SKM-1 (cell line): Measurements from ENCODE around the gene SNX25.
"Not testable (repeated sequence)": the region's sequence is repeated elsewhere in the genome, so short reads cannot be mapped to it uniquely, and the experiment has no call there.

ENCODE experiments used
- DNase-seq: peaks from one replicate; lab custom pipeline; 2025; ENCODE audit not compliant: unreplicated experiment; lab: John Stamatoyannopoulos, UW

Gene SNX25

DNA sequence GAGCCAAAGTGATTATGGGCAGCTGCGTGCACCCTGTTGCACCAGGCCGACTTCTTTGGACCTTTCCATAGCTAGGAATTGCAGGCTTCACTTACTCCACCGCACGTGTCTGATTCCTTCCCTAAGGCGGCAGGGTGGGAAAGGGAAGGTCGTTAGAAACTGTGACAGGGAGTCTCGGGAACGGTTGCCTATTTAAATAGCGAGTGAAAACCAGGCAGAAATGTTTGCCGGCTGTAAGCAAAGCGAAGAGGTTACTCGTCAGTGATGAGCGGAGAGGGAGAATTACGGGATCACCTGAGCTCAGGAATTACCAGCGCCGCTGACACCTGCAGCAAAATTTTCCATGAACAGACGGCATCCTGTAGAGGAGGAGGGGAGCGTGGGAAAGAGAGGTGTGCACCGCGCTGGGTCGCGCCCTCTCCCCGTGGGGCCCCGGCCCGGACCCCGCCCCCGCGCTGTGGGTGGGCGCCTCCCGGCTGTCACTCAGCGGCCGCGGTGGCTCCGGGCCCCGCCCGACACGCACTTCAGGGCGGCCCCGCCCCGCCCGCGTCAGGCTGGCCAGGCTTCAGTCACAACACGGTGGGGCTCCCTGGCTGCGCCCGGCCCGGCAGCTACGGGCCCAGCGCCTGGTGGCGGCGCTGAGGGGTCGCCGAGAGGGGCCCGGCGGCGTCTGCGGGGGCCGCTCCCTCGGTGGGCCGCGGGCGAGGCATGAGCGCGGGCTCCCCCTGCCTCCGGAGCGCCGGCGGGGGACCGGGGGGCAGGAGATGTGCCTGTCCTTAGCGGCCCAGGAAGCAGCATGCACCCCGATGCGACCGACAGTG is at the start of gene SNX25:
Gene SNX25 (plus strand): TSS at position 568 of the 821 bp plus-strand sequence. CDS start 229 bp downstream, at position 797.
- peak; percentile 51 for DNase-seq

DNA sequence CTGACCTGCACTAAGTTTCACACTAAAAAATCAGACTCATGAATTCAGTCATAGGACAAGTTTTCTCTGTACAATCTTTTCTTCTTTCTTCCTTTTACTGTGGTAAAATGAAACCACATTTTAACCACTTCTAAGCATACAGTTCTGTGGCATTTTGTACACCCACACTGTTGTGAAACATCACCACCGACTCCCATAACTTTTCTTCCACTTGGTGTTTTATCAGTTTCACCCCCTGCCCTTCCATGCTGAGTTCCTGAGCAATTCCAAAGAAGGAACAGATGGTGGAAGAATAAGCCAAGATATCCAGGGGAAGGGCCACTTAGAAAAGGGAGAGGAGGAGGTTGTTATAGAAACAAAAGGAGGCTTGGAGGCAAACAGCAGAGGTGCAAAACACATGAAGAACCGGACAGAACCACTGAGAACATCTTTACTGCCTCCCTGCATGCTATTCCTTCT is 43.8 kb upstream of the SNX25 start:
- no peak for DNase-seq

DNA sequence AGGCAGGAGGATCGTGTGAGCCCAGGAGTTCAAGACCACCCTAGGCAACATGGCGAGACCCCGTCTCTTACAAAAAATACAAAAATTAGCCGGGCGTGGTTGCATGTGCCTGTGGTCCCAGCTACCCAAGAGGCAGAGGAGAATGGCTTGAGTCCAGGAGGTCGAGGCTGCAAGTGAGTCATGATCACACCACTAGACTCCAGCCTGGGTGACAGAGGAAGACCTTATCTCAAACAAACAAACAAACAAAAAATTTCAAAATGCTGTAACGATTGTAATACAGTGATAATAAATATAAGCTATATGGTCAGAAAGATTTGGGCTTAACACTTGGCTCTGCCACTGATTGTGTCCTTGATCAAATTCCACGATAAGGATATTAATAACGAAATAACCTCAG is 42.2 kb upstream of the SNX25 start:
- DNase-seq, result no peak

DNA sequence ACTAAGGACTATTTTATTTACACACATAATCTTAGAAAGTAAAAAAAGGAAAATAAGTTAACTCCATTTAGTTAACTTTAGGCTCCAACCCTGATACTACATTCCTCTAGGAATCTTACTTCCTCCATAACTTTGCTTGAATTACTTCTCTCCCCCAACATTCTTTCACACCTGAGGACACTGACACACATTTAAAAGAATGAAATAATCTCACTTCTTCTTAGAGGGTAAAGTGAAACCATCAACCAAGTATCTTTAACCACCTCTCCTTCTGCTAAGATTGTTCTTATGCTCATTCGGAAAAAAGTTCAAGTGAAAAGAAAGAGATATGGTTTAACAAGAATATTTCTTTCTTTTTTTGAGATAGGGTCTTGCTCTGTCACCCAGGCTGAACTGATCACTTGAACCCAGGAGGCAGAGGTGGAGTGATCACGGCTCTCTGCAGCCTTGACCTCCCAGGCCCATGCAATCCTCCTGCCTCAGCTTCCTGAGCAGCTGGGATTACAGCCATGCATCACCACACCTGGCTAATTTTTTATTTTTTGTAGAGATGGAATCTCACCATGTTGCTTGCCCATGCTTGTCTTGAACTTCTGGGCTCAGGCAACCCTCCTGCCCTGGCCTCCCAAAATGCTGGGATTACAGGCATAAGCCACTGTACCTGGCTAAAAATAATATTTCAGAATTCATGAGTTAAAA is 37.9 kb upstream of the SNX25 start:
- no peak for DNase-seq

DNA sequence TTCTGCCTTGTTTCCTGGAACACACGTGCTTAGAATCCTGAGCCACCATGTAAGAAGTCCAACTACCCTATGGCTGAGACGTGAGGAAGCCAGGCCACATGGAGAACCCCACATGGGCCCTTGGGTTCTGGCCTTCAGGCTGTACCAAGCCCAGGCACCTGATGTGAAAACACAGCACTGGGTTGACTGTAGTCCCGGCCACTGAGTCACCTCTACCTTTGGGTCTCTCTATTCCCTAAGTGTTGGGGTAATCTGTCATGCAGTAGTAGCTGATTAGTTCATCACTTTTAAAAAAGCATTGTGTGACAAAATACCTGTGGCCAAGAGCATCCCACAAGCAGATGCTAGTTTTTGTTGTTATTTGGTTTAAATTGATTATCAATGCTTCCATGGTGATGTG is 29.9 kb upstream of the SNX25 start:
- no peak for DNase-seq

DNA sequence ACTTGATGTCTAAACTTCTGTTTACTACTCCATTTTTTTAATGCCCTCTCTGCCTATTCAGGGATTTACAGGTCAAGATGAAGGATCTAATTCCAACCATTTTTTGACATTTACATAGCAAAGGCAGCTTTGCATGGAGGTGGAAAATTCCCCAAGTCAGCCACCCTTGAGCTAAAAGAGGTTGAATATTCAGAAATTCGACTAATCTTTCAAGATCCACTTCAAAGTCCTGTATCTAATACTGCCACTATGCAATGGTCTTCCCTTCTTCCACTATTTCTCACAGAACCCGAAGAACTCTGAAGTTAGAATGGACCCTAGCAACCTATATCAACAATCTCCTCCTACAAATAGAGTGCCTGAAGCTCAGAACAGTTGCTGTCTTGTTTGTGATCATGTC is 27.2 kb upstream of the SNX25 start:
- no peak for DNase-seq

DNA sequence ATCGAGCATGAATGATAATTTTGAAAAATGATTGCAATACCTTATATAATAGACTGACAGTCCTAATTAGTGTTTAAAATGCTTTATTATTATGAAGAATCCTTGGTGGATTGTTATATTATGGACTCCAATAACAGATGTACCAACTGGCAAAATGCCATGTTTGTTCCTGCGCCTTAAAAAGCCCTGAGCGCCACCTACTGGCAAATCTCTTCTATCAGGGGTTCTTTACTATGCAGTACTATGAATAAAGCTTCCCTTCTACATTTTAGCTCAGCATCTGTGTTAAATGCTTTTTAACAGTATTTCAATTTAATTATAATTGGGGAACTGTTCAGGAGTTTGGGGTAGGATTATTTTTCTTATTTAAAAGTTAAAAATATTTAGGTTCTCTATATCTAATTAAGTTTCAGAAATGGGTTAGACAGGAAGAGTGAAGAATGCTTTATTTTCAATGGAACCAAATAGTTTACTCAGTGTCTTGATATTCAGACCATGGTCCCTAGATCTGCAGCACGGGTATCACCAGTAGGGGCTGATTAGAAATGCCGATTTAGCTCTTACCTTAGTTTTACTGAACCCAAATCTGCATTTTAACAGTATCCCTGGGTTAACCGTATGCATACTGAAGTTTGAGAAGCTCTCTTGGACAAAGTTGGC is 25.6 kb upstream of the SNX25 start:
- DNase-seq, result peak; percentile 87

DNA sequence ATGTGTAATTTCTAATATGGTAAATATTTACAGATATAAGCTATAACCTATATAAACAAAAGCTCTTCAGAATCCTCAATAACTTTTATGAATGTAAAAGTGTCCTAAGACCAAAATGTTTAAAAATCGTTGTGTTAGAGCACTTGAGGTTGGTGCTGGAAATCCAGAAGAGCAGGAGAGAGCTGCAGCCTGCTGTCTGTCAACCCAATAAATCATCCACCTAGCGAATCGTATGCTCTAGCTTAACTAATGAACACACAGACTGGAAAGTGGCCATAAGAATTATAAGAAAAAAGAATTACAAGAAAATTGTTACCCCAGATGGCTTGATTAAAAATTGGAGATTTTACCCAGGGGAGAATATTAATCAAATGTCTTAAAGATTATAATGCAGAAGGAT is 22.6 kb upstream of the SNX25 start:
- DNase-seq, result no peak

DNA sequence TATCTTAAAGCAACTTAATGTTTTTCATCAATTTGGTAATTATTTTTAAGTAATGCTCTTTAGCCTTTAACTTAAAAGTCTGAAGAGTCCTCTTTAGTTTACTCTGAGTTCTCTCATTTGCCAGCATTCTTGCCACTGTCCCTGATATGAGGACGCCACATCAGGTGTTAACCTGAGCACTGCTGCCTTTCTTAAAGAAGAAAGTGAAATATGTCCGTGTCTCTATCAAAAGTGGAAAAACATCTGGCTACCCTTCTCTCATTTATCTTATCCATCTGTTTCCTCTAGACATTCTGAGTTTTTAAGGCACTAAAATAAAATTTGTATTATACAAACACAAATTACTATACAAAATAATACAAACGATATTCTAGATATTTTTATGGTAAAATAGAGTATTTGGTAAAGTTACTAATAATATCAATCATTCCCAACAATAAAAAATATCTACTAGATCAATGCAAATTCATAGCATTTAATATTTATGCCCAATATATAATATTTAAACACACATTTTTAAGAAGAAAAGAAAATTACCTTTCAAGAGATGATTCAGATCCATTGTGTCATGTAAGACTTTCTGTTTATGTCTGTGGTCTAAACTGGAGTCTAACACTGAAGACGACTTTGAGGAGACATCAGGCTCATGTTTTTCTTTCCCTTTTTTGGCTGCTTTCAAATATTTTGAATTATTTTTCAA is 19.6 kb upstream of the SNX25 start:
- DNase-seq, result no peak

DNA sequence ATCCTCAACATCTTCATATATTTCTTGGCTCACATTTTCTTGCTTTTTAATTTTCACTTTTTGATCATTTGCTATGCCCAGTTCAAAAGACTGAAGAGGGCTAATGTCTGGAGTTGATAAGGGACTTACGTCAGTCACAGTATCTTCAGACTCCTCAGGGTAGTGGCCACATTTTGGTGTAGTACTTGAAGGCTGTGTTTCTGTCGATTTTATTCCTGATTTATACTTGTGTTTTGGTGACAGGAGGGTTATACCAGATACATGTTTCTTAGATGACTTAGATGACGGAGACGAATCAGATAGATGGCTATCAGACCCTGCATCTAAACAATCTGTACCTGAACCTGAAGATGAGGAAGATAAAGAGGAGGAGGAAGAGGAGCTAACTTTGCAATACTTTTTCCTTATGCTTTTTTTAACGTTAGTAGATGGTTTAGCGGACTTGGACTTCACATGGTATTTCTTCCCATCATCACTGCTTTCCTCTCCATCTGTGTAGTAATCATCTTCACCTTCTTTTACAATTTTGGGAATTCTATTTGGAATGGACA is 19.0 kb upstream of the SNX25 start:
- DNase-seq, result no peak

DNA sequence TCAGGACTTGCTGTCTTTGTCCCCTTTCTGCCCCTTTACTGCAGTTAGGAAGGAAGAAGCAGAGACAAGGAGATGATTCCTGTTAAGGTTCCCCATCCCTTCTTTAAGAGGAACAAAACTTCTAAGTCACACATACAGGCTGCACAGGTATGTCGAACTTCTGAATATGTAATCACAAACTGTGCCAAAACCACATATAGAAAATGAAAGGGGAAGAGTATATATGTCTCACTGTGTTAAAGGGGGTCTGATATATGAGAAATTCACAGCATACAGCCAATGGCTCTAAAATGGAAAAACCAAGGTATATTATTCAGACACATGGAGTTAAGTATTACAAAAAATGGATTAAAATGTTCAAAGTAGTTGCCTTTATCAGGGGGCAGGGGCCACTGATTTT is 17.3 kb upstream of the SNX25 start:
- DNase-seq, result no peak

DNA sequence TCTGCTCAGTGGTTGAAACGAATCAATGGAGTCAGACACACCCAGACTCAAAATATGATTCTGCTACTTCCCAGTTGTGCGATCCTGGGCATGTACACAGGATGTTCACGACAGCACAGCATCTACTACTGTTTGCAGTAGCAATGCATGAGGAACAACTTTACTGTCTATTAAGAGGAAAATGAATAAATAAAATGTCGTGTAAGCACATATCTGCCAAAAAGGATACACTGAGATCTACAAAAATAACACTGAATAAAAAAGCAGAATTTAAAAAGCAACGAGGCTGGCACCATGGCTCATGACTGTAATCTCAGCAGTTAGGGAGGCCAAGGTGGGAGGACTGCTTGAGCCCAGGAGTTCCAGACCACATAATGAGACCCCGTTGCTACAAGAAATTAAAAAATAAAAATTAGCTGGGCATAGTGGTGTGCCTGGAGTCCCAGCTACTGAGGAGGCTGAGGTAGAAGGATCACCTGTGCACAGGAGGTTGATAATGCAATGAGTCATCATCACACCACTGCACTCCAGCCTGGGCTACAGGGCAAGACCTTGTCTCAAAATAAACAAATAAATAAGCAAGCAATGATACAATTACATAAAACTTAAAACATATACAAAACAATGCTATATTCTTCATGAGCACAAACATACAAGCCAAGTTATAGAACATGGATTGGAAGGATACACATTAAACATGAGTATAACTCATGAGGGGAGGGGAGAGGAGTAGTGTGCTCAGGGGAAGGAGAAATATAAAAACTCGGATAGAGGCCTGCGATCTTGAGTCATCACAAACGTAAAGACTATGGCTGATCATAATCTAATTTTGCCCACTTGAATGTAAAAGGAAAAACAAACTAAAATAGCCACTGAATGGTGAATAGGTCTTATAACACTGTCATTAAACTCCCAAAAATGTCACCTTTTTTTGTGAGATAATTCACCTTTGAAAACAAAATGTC is 14.2 kb upstream of the SNX25 start:
- DNase-seq, result no peak

DNA sequence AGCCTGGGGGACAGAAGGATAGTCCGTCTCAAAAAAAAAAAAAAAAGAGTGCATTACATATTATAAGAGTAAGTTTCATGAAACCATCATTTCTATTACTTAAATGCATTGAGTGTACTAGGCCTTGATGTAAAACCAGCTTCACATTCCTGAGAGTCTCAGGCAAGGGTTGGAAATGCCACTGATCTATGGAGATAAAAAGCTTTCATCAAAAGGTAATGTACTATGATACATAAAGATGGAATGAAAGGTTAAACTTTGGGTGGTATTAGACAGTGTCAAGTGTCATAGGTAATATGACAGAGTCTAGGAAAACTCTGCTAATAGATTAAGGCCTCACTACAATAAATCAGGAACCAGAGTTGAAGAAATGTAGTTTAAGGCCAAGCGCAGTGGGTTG is 13.0 kb upstream of the SNX25 start:
- DNase-seq, result no peak

DNA sequence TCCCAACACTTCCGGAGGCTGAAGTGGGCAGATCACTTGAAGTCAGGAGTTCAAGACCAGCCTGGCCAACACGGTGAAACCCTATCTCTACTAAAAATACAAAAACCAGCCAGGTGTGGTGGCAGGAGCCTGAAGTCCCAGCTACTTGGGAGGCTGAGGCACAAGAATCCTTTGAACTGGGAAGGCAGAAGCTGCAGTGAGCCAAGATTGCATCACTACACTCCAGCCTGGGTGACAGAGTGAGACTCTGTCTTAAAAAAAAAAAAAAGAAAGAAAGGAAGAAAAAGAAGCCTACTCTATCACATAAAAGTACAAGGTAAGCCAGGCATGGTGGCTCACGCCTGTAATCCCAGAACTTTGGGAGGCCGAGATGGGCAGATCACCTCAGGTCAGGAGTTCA is 11.2 kb upstream of the SNX25 start:
- not testable (repeated sequence) for DNase-seq

DNA sequence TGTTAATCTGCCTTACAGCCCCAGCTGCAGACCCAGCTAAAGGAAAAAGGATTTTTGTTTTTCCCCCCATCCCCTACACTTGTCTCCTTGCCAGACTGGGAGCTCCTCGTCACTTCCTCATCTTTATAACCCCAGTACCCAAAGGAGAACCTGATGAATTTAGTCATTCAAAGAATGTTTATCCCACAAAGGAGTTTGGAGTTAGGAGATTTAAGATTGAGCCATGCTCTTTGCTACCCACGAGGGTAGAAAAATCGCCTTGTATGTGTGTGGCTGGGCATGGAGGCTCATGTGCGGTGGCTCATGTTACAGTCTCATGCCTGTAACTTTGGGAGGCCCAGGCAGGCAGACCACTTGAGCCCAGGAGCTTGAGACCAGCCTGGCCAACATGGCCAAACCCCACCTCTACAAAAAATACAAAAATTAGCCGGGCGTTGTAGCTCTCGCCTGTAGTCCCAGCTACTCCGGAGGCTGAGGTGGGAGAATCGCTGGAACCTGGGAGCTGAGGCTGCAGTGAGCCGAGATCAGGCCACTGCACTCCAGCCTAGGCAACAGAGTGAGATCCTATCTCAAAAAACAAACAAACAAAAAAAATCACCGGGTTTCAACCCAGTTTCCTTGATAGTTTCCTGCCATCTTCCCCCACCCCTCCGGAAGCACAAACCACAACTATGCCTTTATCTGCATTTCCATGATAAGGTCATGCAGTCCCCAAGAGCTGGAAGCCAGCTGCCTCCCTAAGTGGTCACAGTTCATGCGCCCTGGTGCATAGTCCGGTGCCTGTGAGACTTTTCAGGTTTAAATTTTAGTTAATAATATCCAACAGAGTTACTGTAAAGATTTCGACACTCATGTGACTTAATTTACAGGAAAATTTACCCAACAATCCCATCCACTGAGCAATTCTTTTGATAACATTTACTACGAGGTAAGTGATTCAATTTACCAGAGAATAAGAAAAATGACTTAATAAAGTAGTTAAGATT is 7.1 kb upstream of the SNX25 start:
- DNase-seq, result no peak

DNA sequence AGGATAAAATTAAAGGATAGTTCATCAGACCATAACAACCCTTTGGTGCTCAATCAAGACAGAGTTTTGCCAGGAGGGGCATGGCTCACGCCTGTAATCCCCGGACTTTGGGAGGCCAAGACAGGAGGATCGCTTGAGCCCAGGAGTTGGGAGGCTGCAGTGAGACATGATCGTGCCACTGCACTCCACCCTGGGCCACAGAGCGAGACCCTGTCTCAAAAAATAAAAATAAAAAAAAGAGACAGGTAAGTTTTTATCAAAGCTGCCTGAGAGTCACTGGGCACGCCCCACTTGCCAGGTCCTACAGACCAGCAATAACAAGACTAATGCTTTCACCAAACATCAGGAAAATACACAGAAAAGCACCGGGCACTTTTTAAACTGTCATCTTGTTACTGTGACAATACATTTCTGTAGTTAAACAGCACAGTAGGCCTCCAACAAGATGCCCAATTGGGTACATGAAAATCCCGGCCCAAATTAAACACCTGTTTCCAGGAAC is 6.4 kb upstream of the SNX25 start:
- no peak for DNase-seq

DNA sequence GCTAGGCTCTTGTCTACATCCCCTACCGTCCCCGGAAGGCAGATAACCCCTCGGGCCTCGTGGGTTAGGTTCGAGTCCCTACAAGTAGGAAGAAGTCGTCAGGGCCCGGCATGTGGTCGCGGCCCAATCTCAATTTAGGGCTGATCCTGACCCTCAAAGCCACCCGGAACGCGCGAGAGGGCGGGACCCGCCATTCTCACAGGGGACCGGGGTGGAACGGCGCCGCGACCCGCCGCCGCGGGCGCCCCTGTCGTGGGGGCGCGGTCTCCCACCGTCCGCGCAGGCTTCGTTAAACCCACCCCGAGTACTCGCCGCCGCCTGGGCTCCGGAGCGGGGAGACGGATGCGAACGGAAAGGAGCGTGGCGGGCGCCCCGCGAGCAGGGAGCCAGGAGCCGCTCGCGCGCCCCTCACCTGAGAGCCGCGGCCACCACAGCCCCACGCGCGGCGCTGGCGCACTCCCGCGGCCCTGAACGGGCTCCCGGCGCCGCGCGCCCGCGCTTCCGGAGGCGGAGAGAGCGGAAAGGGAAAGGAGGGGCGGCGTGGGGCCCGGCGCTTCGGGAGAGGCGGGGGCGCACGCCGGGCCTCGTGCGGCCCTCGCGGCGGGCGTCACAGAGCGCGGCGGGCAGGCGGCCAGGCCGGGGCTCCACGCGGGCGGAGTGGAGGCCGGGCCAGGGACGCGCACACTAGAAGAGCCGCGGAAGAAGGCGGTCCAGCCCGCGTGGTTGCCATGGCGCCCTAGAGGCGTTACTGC is 5.7 kb upstream of the SNX25 start, which contains the start of gene CFAP97:
Gene CFAP97 (minus strand): TSS at position 515 of the 752 bp plus-strand sequence. CDS start 12,804 bp downstream, outside the sequence.
- DNase-seq, result peak; percentile 61
